Tibial nerve (tissue), 4 donors: Measurements from ENCODE around the gene NCK1. TPM values are rescaled to one million over a fixed set of nuclear protein-coding genes. Genes with fewer than 3 reads are reported as not detected.

Source experiments
- DNase-seq, 2 donors: peaks; one replicate each; pipeline ENCODE4 v3.0.0-alpha.2; 2019; ENCODE audit warnings: low spot score in 2 of 2
- H3K27ac ChIP-seq, 4 donors: fragments of 200-600 bp; sonication (generic) in 3 of 4; one replicate each; pipeline ENCODE4 v1.5.1; 2017 to 2019; ENCODE audit warnings: mild to moderate bottlenecking in 1 of 4
- H3K27me3 ChIP-seq, 2 donors: fragments of 200-600 bp; sonication (generic) in 1 of 2; one replicate each; pipeline versions ENCODE4 v1.5.1 to v1.6.0; 2017 to 2019
- H3K36me3 ChIP-seq, 3 donors: fragments of 200-600 bp; sonication (generic); one replicate each; pipeline ENCODE4 v1.5.1; 2018 to 2019
- H3K4me1 ChIP-seq, 4 donors: fragments of 200-600 bp; sonication (generic) in 3 of 4; one replicate each; pipeline ENCODE4 v1.5.1; 2017 to 2019
- H3K4me3 ChIP-seq, 4 donors: fragments of 200-600 bp; sonication (generic) in 3 of 4; one replicate each; pipeline ENCODE4 v1.5.1; 2017 to 2019; ENCODE audit warnings: mild to moderate bottlenecking in 1 of 4, moderate library complexity in 1 of 4
- H3K9me3 ChIP-seq, 4 donors: fragments of 200-600 bp; sonication (generic) in 3 of 4; one replicate each; pipeline ENCODE4 v1.5.1; 2017 to 2019
- EP300 ChIP-seq, 2 donors: sonication (generic); formaldehyde crosslinking; IDR thresholded peaks; one replicate each; pipeline ENCODE4 v1.6.1; 2017; ENCODE audit warnings: antibody characterized with exemption in 2 of 2, mild to moderate bottlenecking in 1 of 2
- POLR2A ChIP-seq, 2 donors: fragments of 450-650 bp; IDR thresholded peaks; one replicate each; pipeline ENCODE4 v1.6.1; 2017; ENCODE audit warnings: antibody characterized with exemption in 2 of 2, mild to moderate bottlenecking in 2 of 2, moderate library complexity in 2 of 2
- WGBS, 2 donors: methylation state at CpG; one replicate each; pipeline ENCODE4 v1.1.5; 2018; 5-methylcytosine and 5-hydroxymethylcytosine counted together
- total RNA-seq, 4 donors: library from RNA; depleted of rRNA; stranded (reverse); fragments of >200 nt; gene quantifications; one replicate each; pipeline ENCODE4 v1.1.0, GENCODE V29; 2016
- TF ChIP-seq, protein P1 (sequence below), 5 experiments: fragments of 200-600 bp in 3 of 5; fragments of 450-650 bp in 2 of 5; sonication (generic) in 3 of 5; IDR thresholded peaks; one replicate each; pipeline ENCODE4 v1.5.1; 2016 to 2019; ENCODE audit warnings: antibody characterized with exemption in 5 of 5, mild to moderate bottlenecking in 3 of 5, moderate library complexity in 2 of 5

Gene NCK1
- total RNA-seq, 4 donors from 2014 or later, result 34.8 to 100 (median 42.2) TPM

GRCh38 chr3:136955813-136956212 lies 93.8 kb downstream of the NCK1 start:
- H3K27me3 ChIP-seq, result no peaks in the 10 kb centered on the region
- WGBS, 2 donors, result 55% methylated on average over 2 of the region's 2 CpGs
- H3K27ac ChIP-seq, result no peak overlapping the region
- TF ChIP-seq POLR2A (IDR thresholded peaks at IDR 0.05), result no peak
- no peaks in the 10 kb centered on the region for H3K36me3 ChIP-seq
- DNase-seq, result no peak
- H3K4me1 ChIP-seq, result peaks cover 0 to 47% (median 10%) of the 10 kb centered on the region in 4 donors
- no peak overlapping the region for H3K4me3 ChIP-seq
- H3K9me3 ChIP-seq, result no peaks in the 10 kb centered on the region

DNA sequence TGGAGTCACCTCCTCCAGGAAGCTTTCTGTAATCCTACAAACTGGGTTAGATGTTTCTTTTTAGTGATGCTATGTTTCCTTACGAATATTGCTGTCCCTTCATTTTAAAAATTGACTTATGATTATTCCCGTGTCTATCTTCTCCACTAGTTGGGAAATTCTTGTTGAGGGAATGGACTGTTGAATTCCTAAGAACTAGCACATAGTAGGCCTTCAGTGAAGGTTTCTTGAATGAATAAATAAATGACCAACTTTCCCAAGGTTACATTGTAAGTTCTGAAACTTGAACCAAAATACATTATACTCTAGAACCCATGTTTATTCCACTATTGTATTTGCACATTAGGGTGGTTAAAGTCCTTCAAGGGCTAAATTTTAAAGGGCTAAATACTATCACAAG lies 95.0 kb downstream of the NCK1 start:
- TF ChIP-seq EP300 (IDR thresholded peaks at IDR 0.05) (no peak), POLR2A (IDR thresholded peaks at IDR 0.05) (no peak)
- TF ChIP-seq, protein P1, sequence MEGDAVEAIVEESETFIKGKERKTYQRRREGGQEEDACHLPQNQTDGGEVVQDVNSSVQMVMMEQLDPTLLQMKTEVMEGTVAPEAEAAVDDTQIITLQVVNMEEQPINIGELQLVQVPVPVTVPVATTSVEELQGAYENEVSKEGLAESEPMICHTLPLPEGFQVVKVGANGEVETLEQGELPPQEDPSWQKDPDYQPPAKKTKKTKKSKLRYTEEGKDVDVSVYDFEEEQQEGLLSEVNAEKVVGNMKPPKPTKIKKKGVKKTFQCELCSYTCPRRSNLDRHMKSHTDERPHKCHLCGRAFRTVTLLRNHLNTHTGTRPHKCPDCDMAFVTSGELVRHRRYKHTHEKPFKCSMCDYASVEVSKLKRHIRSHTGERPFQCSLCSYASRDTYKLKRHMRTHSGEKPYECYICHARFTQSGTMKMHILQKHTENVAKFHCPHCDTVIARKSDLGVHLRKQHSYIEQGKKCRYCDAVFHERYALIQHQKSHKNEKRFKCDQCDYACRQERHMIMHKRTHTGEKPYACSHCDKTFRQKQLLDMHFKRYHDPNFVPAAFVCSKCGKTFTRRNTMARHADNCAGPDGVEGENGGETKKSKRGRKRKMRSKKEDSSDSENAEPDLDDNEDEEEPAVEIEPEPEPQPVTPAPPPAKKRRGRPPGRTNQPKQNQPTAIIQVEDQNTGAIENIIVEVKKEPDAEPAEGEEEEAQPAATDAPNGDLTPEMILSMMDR (IDR thresholded peaks at IDR 0.05), result no peak
- Histone ChIP-seq H3K4me1 (peaks cover 0 to 44% (median 7%) of the 10 kb centered on the region in 4 donors), H3K9me3 (no peaks in the 10 kb centered on the region), H3K4me3 (no peak overlapping the region), H3K36me3 (no peaks in the 10 kb centered on the region), H3K27me3 (no peaks in the 10 kb centered on the region), H3K27ac (no peak overlapping the region)
- no peak for DNase-seq
- WGBS, 2 donors, result 95 to 100% methylated on average over 2 of the region's 2 CpGs

DNA sequence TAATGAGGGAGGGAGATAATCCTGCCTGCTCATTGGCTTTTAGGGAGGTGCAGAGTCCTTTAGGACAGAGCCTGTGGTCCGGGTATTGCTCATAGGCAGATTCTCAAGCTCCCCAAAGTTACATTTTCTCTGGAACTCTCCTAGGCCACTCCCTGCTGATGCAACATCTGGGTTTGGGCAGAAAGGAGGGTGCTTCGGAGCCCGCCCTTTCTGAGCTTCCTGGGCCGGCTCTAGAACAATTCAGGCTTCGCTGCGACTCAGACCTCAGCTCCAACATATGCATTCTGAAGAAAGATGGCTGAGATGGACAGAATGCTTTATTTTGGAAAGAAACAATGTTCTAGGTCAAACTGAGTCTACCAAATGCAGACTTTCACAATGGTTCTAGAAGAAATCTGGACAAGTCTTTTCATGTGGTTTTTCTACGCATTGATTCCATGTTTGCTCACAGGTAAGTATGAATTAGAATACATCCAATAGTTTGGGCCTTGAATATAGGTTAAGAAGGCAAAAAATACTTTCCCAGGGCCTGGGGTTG lies 95.8 kb downstream of the NCK1 start, which contains the start of gene IL20RB:
TSS of gene IL20RB (plus strand) at position 233 of the 538 bp plus-strand sequence. CDS start at position 364, 131 bp downstream.
- H3K27me3 ChIP-seq, result no peaks in the 10 kb centered on the region
- H3K4me1 ChIP-seq, result peaks cover 0 to 38% (median 7%) of the 10 kb centered on the region in 4 donors
- no peaks in the 10 kb centered on the region for H3K9me3 ChIP-seq
- TF ChIP-seq POLR2A (IDR thresholded peaks at IDR 0.05), result no peak
- TF ChIP-seq EP300 (IDR thresholded peaks at IDR 0.05), result peak in 1 of 2 donors; percentile 53
- H3K4me3 ChIP-seq, result peak within 1 kb of the TSS in 2 of 4 donors; percentile 6 to 33
- H3K36me3 ChIP-seq, result no peaks in the 10 kb centered on the region
- H3K27ac ChIP-seq, result peak within 1 kb of the TSS in 1 of 4 donors; percentile 25
- WGBS, 2 donors, result 72 to 79% methylated on average over 7 of the region's 7 CpGs
- peak; percentile 17 to 26 for DNase-seq

DNA sequence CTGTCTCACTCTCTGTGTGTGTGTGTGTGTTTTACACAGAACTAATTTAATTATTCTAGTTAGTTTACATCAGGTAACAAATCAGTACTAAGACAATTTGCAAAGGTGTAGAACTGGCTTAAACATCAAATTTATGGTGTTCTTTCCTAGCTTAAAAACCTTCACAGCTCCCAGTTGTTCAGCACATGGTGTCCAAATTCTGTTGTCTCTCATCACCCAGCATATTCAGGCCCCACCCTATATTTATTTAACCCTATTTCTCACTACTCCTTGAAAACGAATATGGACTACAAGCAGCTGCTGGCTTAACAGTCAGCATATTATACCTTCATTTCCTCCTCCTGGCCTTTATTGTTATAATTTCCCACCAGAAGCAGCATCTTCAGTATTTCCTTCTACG lies 96.9 kb downstream of the NCK1 start:
- H3K4me1 ChIP-seq, result peaks cover 0 to 37% (median 7%) of the 10 kb centered on the region in 4 donors
- no peak for DNase-seq
- H3K4me3 ChIP-seq, result peak overlapping the region in 1 of 4 donors; percentile 16
- H3K27me3 ChIP-seq, result no peaks in the 10 kb centered on the region
- TF ChIP-seq, protein P1 (IDR thresholded peaks at IDR 0.05), result no peak
- TF ChIP-seq EP300 (IDR thresholded peaks at IDR 0.05), result no peak
- no peak for TF ChIP-seq POLR2A (IDR thresholded peaks at IDR 0.05)
- H3K27ac ChIP-seq, result peak overlapping the region in 2 of 4 donors; percentile 12 to 25
- no peaks in the 10 kb centered on the region for H3K36me3 ChIP-seq
- no peaks in the 10 kb centered on the region for H3K9me3 ChIP-seq
- WGBS, 2 donors, result 58 to 59% methylated on average over 2 of the region's 2 CpGs

GRCh38 chr3:136959599-136959998 lies 97.6 kb downstream of the NCK1 start:
- Histone ChIP-seq H3K4me3 (no peak overlapping the region), H3K4me1 (peaks cover 0 to 32% (median 7%) of the 10 kb centered on the region in 4 donors), H3K36me3 (no peaks in the 10 kb centered on the region), H3K27me3 (no peaks in the 10 kb centered on the region), H3K27ac (peak overlapping the region in 1 of 4 donors; percentile 25), H3K9me3 (no peaks in the 10 kb centered on the region)
- TF ChIP-seq EP300 (IDR thresholded peaks at IDR 0.05) (no peak), POLR2A (IDR thresholded peaks at IDR 0.05) (no peak)
- TF ChIP-seq, protein P1 (IDR thresholded peaks at IDR 0.05), result no peak
- WGBS, 2 donors, result 91 to 92% methylated on average over 6 of the region's 6 CpGs
- no peak for DNase-seq
